ENCODE data around the gene IQSEC1. TPM values are rescaled to one million over a fixed set of nuclear protein-coding genes. Genes with fewer than 3 reads are reported as not detected.

IQSEC1 gene
- polyA plus RNA-seq, 1 experiment: 3.6 TPM

- Histone ChIP-seq H3K4me3 (ENCODE audit: low read depth, low read length) (no peak overlapping the region), H3K27ac (ENCODE audit: low read depth, low read length) (no peak overlapping the region), H3K9me3 (ENCODE audit: control insufficient read depth, insufficient read depth, low read length) (no peaks in the 10 kb centered on the region; the same call in 1 of the 2 replicates), H3K27me3 (ENCODE audit: control insufficient read depth, insufficient read depth, low read length) (peaks cover 58% of the 10 kb centered on the region)
- CTCF ChIA-PET: no interaction called here
- POLR2A ChIA-PET: no interaction called here
- TF ChIP-seq, protein P1, sequence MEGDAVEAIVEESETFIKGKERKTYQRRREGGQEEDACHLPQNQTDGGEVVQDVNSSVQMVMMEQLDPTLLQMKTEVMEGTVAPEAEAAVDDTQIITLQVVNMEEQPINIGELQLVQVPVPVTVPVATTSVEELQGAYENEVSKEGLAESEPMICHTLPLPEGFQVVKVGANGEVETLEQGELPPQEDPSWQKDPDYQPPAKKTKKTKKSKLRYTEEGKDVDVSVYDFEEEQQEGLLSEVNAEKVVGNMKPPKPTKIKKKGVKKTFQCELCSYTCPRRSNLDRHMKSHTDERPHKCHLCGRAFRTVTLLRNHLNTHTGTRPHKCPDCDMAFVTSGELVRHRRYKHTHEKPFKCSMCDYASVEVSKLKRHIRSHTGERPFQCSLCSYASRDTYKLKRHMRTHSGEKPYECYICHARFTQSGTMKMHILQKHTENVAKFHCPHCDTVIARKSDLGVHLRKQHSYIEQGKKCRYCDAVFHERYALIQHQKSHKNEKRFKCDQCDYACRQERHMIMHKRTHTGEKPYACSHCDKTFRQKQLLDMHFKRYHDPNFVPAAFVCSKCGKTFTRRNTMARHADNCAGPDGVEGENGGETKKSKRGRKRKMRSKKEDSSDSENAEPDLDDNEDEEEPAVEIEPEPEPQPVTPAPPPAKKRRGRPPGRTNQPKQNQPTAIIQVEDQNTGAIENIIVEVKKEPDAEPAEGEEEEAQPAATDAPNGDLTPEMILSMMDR (IDR thresholded peaks at IDR 0.05; ENCODE audit: low read depth, low read length): no peak
- DNase-seq (ENCODE audit: low read depth, low spot score): no peak
Observed at GRCh38 chr3:13043656-13044055, 29.6 kb downstream of the IQSEC1 start.

DNA sequence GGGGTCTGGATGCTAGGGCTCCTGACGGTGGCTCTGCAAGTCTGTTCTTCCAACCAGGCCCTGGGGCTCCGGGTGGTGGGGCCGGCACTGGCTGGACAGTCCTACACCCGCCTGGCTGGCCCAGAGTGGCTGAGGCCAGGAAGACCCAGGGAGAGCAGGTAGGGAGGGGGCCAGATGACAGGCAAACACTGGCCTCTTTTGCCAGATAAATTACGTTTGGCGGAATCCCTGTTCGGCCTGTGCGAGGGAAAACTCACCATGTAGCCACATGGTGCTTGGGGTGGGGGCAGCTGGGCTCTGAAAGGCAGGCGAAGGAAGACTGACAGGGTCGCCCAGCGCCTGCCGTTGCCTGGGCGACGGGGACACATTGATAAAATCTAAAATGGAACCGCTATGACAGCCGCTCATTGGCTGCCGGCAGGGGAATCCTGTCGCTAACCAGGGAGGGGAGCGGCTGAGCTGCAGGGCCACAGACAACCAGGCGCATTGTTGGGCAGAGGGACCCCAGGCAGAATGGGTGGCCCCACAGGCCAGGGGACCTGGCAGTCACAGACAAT lies 30.4 kb downstream of the IQSEC1 start:
- Histone ChIP-seq H3K4me3 (ENCODE audit: low read depth, low read length) (no peak overlapping the region), H3K9me3 (ENCODE audit: control insufficient read depth, insufficient read depth, low read length) (no peaks in the 10 kb centered on the region; the same call in 1 of the 2 replicates), H3K27ac (ENCODE audit: low read depth, low read length) (no peak overlapping the region), H3K27me3 (ENCODE audit: control insufficient read depth, insufficient read depth, low read length) (peaks cover 58% of the 10 kb centered on the region)
- ChIA-PET POLR2A (no interaction called here), CTCF (interaction anchor here (0.9 kb wide), 1 partner anchor 49 kb away, joined by 3 read pairs; no protein-coding TSS in a partner anchor)
- TF ChIP-seq, protein P1 (IDR thresholded peaks at IDR 0.05; ENCODE audit: low read depth, low read length): no peak
- no peak for DNase-seq (ENCODE audit: low read depth, low spot score)

GRCh38 chr3:13042127-13042701 lies 31.0 kb downstream of the IQSEC1 start:
- CTCF ChIA-PET: interaction anchor here (0.9 kb wide), 1 partner anchor 50 kb away, joined by 3 read pairs; no protein-coding TSS in a partner anchor
- peaks cover 54% of the 10 kb centered on the region for H3K27me3 ChIP-seq (ENCODE audit: control insufficient read depth, insufficient read depth, low read length)

DNA sequence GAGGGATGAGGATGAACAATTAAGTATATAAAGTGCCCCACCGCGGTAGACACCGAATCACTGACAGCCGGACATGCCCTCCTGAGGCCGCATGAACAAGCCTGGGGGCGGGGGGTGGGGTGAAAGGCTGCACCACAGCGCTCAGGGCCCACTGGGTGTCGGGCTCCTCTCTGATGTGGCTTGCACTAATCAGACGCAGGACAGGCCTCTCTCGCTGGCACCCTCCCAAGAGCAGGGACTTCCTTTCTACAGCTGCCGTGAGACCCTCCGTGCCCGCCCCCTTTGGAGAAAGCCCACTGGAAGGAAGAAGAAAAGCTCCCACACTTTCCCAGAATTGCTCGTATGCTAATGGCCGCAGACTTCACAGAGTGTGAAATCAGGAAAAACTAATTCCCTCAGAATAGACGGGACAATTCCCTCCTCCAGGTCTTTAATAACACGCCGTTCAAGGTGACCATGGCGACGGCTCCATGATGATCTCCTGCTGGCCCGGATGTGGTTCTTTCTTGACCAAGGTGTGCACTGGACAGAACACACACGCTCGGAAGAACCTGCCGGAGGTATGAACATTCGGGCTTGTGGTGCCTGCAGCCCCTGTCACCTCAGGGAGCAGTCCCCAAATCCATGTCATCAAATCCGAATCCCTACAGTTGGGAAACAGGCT lies 32.0 kb downstream of the IQSEC1 start:
- CTCF ChIA-PET: no interaction called here
- TF ChIP-seq, protein P1 (IDR thresholded peaks at IDR 0.05; ENCODE audit: low read depth, low read length): no peak
- no peak overlapping the region for H3K4me3 ChIP-seq (ENCODE audit: low read depth, low read length)

More at GRCh38 chr3:13042127-13042701, 31.0 kb downstream of the IQSEC1 start:
- TF ChIP-seq, protein P1 (IDR thresholded peaks at IDR 0.05; ENCODE audit: low read depth, low read length): no peak
- no peak overlapping the region for H3K27ac ChIP-seq (ENCODE audit: low read depth, low read length)
- no peak for DNase-seq (ENCODE audit: low read depth, low spot score)
- no peaks in the 10 kb centered on the region; the same call in 1 of the 2 replicates for H3K9me3 ChIP-seq (ENCODE audit: control insufficient read depth, insufficient read depth, low read length)
- POLR2A ChIA-PET: no interaction called here
- no peak overlapping the region for H3K4me3 ChIP-seq (ENCODE audit: low read depth, low read length)

More for the DNA sequence above, 32.0 kb downstream of the IQSEC1 start:
- POLR2A ChIA-PET: no interaction called here
- peaks cover 60% of the 10 kb centered on the region for H3K27me3 ChIP-seq (ENCODE audit: control insufficient read depth, insufficient read depth, low read length)
- no peak overlapping the region for H3K27ac ChIP-seq (ENCODE audit: low read depth, low read length)
- no peak for DNase-seq (ENCODE audit: low read depth, low spot score)
- H3K9me3 ChIP-seq (ENCODE audit: control insufficient read depth, insufficient read depth, low read length): no peaks in the 10 kb centered on the region; the same call in 1 of the 2 replicates

All from AG04450 (cell line).